CD4-positive, CD25-positive, alpha-beta regulatory T cell (primary cell): ENCODE data around the gene ADAMTS15. TPM values are rescaled to one million over a fixed set of nuclear protein-coding genes. Genes with fewer than 3 reads are reported as not detected.

Experiments used
- ATAC-seq, 2 donors: fragments of 150-1000 bp; cut with Tn5 transposase; one replicate each; pipeline ENCODE4 v1.10.0; 2021; ENCODE audit warnings: low read depth in 2 of 2, moderate number of reproducible peaks in 2 of 2, moderate library complexity in 1 of 2
- DNase-seq, 3 donors: peaks; one replicate each; pipeline versions ENCODE4 v3.0.0 to v3.0.0-alpha.2; 2012 to 2022; ENCODE audit warnings: mixed read lengths in 1 of 3
- H3K27ac ChIP-seq: one replicate; pipeline ENCODE4 v1.7.0; 2013; ENCODE audit warnings: mild to moderate bottlenecking, low read length; ENCODE audit not compliant: insufficient read depth, poor library complexity, severe bottlenecking
- H3K27me3 ChIP-seq: one replicate; pipeline ENCODE4 v1.7.0; 2013; ENCODE audit warnings: low read length; ENCODE audit not compliant: control insufficient read depth, insufficient read depth
- H3K36me3 ChIP-seq: one replicate; pipeline ENCODE4 v1.7.0; 2013; ENCODE audit warnings: mild to moderate bottlenecking, low read length, moderate library complexity; ENCODE audit not compliant: control insufficient read depth, insufficient read depth
- H3K4me1 ChIP-seq: 2 replicates; pipeline ENCODE4 v1.7.0; 2013; ENCODE audit warnings: mild to moderate bottlenecking, low read length; ENCODE audit not compliant: insufficient read depth, control insufficient read depth, poor library complexity, severe bottlenecking
- H3K4me3 ChIP-seq: one replicate; pipeline ENCODE4 v1.7.0; 2013; ENCODE audit warnings: low read depth, mild to moderate bottlenecking, low read length, moderate library complexity
- H3K9me3 ChIP-seq, 2 experiments: 1 replicate in 1 of 2; 2 replicates in 1 of 2; pipeline ENCODE4 v1.7.0; 2013; ENCODE audit warnings: low read length in 2 of 2, mild to moderate bottlenecking in 1 of 2, moderate library complexity in 1 of 2; ENCODE audit not compliant: control insufficient read depth in 2 of 2
- H3K27ac Mint-ChIP-seq, 3 donors: one replicate each; pipeline ENCODE4 v1.8.0; 2020 to 2022; ENCODE audit warnings: mild to moderate bottlenecking in 3 of 3, mixed read lengths in 3 of 3, moderate library complexity in 2 of 3
- H3K27me3 Mint-ChIP-seq: one replicate; pipeline ENCODE4 v1.8.0; 2022; ENCODE audit warnings: mild to moderate bottlenecking, mixed read lengths
- H3K36me3 Mint-ChIP-seq: one replicate; pipeline ENCODE4 v1.8.0; 2020; ENCODE audit warnings: mixed read lengths
- H3K4me1 Mint-ChIP-seq, 4 donors: one replicate each; pipeline ENCODE4 v1.8.0; 2020 to 2022; ENCODE audit warnings: mixed read lengths in 4 of 4, mild to moderate bottlenecking in 1 of 4
- H3K4me3 Mint-ChIP-seq, 4 donors: one replicate each; pipeline ENCODE4 v1.8.0; 2020 to 2022; ENCODE audit warnings: mild to moderate bottlenecking in 4 of 4, mixed read lengths in 4 of 4, moderate library complexity in 3 of 4
- H3K9me3 Mint-ChIP-seq, 7 donors: one replicate each; pipeline ENCODE4 v1.8.0; 2020 to 2022; ENCODE audit warnings: mixed read lengths in 7 of 7, mild to moderate bottlenecking in 3 of 7, moderate library complexity in 2 of 7
- polyA plus RNA-seq, 4 donors: library from polyadenylated mRNA; unstranded; fragments of 300-500 nt; fragmentation: Illumina TruSeq; gene quantifications; one replicate each; pipeline ENCODE4 v1.2.3, GENCODE V29; 2021
- total RNA-seq: library from RNA; stranded (reverse); gene quantifications from one replicate; pipeline ENCODE4 v1.2.3, GENCODE V29; 2022

The ADAMTS15 gene
- total and polyA plus RNA-seq, 5 donors from 2014 or later: not detected

- DNase-seq: no peak
- H3K9me3 ChIP-seq: no peaks in the 10 kb centered on the region
- H3K4me1 ChIP-seq: no peaks in the 10 kb centered on the region
- no peaks in the 10 kb centered on the region for H3K36me3 Mint-ChIP-seq
- no peak overlapping the region for H3K4me3 ChIP-seq
- no peak overlapping the region for H3K27ac Mint-ChIP-seq
- H3K27me3 ChIP-seq: no peaks in the 10 kb centered on the region
- H3K9me3 Mint-ChIP-seq: no peaks in the 10 kb centered on the region
- H3K27me3 Mint-ChIP-seq: no peaks in the 10 kb centered on the region
- ATAC-seq: no peak
- no peak overlapping the region for H3K4me3 Mint-ChIP-seq
- no peak overlapping the region for H3K27ac ChIP-seq
- no peaks in the 10 kb centered on the region for H3K36me3 ChIP-seq
- H3K4me1 Mint-ChIP-seq: no peaks in the 10 kb centered on the region
These were observed 20.7 kb downstream of the ADAMTS15 start for GRCh38 chr11:130469181-130469580.

- no peak overlapping the region for H3K4me3 Mint-ChIP-seq
- no peak overlapping the region for H3K27ac Mint-ChIP-seq
- no peaks in the 10 kb centered on the region for H3K9me3 Mint-ChIP-seq
- Histone ChIP-seq H3K4me1 (no peaks in the 10 kb centered on the region), H3K36me3 (no peaks in the 10 kb centered on the region), H3K27ac (no peak overlapping the region), H3K9me3 (no peaks in the 10 kb centered on the region), H3K27me3 (no peaks in the 10 kb centered on the region), H3K4me3 (no peak overlapping the region)
- no peak for ATAC-seq
- no peaks in the 10 kb centered on the region for H3K4me1 Mint-ChIP-seq
- DNase-seq: no peak
- no peaks in the 10 kb centered on the region for H3K27me3 Mint-ChIP-seq
- H3K36me3 Mint-ChIP-seq: no peaks in the 10 kb centered on the region
These were observed 22.6 kb downstream of the ADAMTS15 start for GRCh38 chr11:130470832-130471706.

GRCh38 chr11:130471731-130472433 is 23.4 kb downstream of the ADAMTS15 start:
- H3K4me1 Mint-ChIP-seq: no peaks in the 10 kb centered on the region

GRCh38 chr11:130472434-130472961 is 24.1 kb downstream of the ADAMTS15 start:
- Histone ChIP-seq H3K4me3 (no peak overlapping the region), H3K9me3 (no peaks in the 10 kb centered on the region), H3K4me1 (no peaks in the 10 kb centered on the region), H3K27ac (no peak overlapping the region), H3K27me3 (no peaks in the 10 kb centered on the region), H3K36me3 (no peaks in the 10 kb centered on the region)
- Mint-ChIP-seq H3K9me3 (no peaks in the 10 kb centered on the region), H3K4me1 (no peaks in the 10 kb centered on the region), H3K4me3 (no peak overlapping the region), H3K27ac (no peak overlapping the region), H3K36me3 (no peaks in the 10 kb centered on the region), H3K27me3 (peaks cover under 1% of the 10 kb centered on the region)
- DNase-seq: no peak
- no peak for ATAC-seq

More at GRCh38 chr11:130471731-130472433, 23.4 kb downstream of the ADAMTS15 start:
- no peak overlapping the region for H3K4me3 Mint-ChIP-seq
- no peaks in the 10 kb centered on the region for H3K27me3 ChIP-seq
- DNase-seq (no peak), ATAC-seq (no peak)
- no peaks in the 10 kb centered on the region for H3K4me1 ChIP-seq
- no peak overlapping the region for H3K4me3 ChIP-seq
- no peak overlapping the region for H3K27ac Mint-ChIP-seq
- H3K9me3 Mint-ChIP-seq: no peaks in the 10 kb centered on the region
- H3K27ac ChIP-seq: no peak overlapping the region
- no peaks in the 10 kb centered on the region for H3K36me3 Mint-ChIP-seq
- no peaks in the 10 kb centered on the region for H3K27me3 Mint-ChIP-seq
- H3K9me3 ChIP-seq: no peaks in the 10 kb centered on the region
- H3K36me3 ChIP-seq: no peaks in the 10 kb centered on the region

GRCh38 chr11:130473056-130473794 is 24.8 kb downstream of the ADAMTS15 start:
- no peaks in the 10 kb centered on the region for H3K4me1 ChIP-seq
- Mint-ChIP-seq H3K27ac (no peak overlapping the region), H3K4me1 (no peaks in the 10 kb centered on the region), H3K4me3 (no peak overlapping the region), H3K36me3 (no peaks in the 10 kb centered on the region), H3K27me3 (peaks cover 4% of the 10 kb centered on the region), H3K9me3 (no peaks in the 10 kb centered on the region)
- DNase-seq (no peak), ATAC-seq (no peak)
- H3K9me3 ChIP-seq: no peaks in the 10 kb centered on the region
- no peak overlapping the region for H3K4me3 ChIP-seq
- H3K36me3 ChIP-seq: no peaks in the 10 kb centered on the region
- no peaks in the 10 kb centered on the region for H3K27me3 ChIP-seq
- H3K27ac ChIP-seq: no peak overlapping the region

GRCh38 chr11:130473795-130474377 is 25.4 kb downstream of the ADAMTS15 start:
- Histone ChIP-seq H3K27ac (no peak overlapping the region), H3K4me1 (no peaks in the 10 kb centered on the region), H3K36me3 (no peaks in the 10 kb centered on the region), H3K9me3 (no peaks in the 10 kb centered on the region), H3K4me3 (no peak overlapping the region), H3K27me3 (no peaks in the 10 kb centered on the region)
- Mint-ChIP-seq H3K27ac (no peak overlapping the region), H3K36me3 (no peaks in the 10 kb centered on the region), H3K4me1 (no peaks in the 10 kb centered on the region), H3K9me3 (no peaks in the 10 kb centered on the region), H3K4me3 (no peak overlapping the region), H3K27me3 (peaks cover 4% of the 10 kb centered on the region)
- ATAC-seq (no peak), DNase-seq (no peak)

- H3K4me3 Mint-ChIP-seq: no peak overlapping the region
- H3K4me1 Mint-ChIP-seq: no peaks in the 10 kb centered on the region
- no peak overlapping the region for H3K27ac Mint-ChIP-seq
- no peaks in the 10 kb centered on the region for H3K4me1 ChIP-seq
- H3K27me3 ChIP-seq: no peaks in the 10 kb centered on the region
- H3K4me3 ChIP-seq: no peak overlapping the region
- no peaks in the 10 kb centered on the region for H3K36me3 ChIP-seq
- H3K27me3 Mint-ChIP-seq: peaks cover 4% of the 10 kb centered on the region
- H3K9me3 Mint-ChIP-seq: no peaks in the 10 kb centered on the region
- H3K27ac ChIP-seq: no peak overlapping the region
- ATAC-seq (no peak), DNase-seq (no peak)
- H3K9me3 ChIP-seq: no peaks in the 10 kb centered on the region
- H3K36me3 Mint-ChIP-seq: no peaks in the 10 kb centered on the region
These were observed 26.4 kb downstream of the ADAMTS15 start for GRCh38 chr11:130474637-130475400.
